T follicular helper cell (primary cell): ENCODE results near the gene SOWAHA.

Experiments used
- DNase-seq: peaks from one replicate; pipeline ENCODE4 v3.0.0-alpha.2; 2020; ENCODE audit warnings: low read depth
- total RNA-seq, 2 experiments: gene quantifications; one replicate each; lab custom pipeline; 2026; lab: John Stamatoyannopoulos, UW

Gene SOWAHA
- 0 reads per million in 2 experiments for total RNA-seq

GRCh38 chr5:132812781-132813598 is at the start of gene SOWAHA:
Gene SOWAHA, plus strand, starts transcription at chr5:132813302. Its CDS starts 320 bp downstream, at chr5:132813622.
- DNase-seq = no peak

GRCh38 chr5:132764051-132764450 is 49.1 kb upstream of the SOWAHA start:
- no peak for DNase-seq

- no peak for DNase-seq
These were observed 48.3 kb upstream of the SOWAHA start for GRCh38 chr5:132764671-132765238.

- DNase-seq = no peak
These were observed 47.6 kb upstream of the SOWAHA start for GRCh38 chr5:132765311-132766019.

GRCh38 chr5:132766020-132766805 is 46.9 kb upstream of the SOWAHA start:
- DNase-seq = no peak

GRCh38 chr5:132766806-132767055 is 46.4 kb upstream of the SOWAHA start:
- no peak for DNase-seq

GRCh38 chr5:132767150-132767549 is 46.0 kb upstream of the SOWAHA start:
- DNase-seq = no peak

- no peak for DNase-seq
These were observed 44.6 kb upstream of the SOWAHA start for GRCh38 chr5:132768485-132768868.

GRCh38 chr5:132770476-132771159 is 42.5 kb upstream of the SOWAHA start:
- DNase-seq = no peak

- DNase-seq = no peak
These were observed 41.6 kb upstream of the SOWAHA start for GRCh38 chr5:132771503-132771998.

GRCh38 chr5:132772291-132773070 is 40.6 kb upstream of the SOWAHA start:
- no peak for DNase-seq

GRCh38 chr5:132773114-132773513 is 40.0 kb upstream of the SOWAHA start:
- DNase-seq = no peak

GRCh38 chr5:132773601-132774355 is 39.3 kb upstream of the SOWAHA start:
- DNase-seq = no peak

- DNase-seq = no peak
These were observed 38.7 kb upstream of the SOWAHA start for GRCh38 chr5:132774406-132774805.

GRCh38 chr5:132774896-132775295 is 38.2 kb upstream of the SOWAHA start:
- no peak for DNase-seq

- no peak for DNase-seq
These were observed 37.6 kb upstream of the SOWAHA start for GRCh38 chr5:132775476-132775961.

- no peak for DNase-seq
These were observed 36.8 kb upstream of the SOWAHA start for GRCh38 chr5:132776131-132776937.

- DNase-seq = no peak
These were observed 36.2 kb upstream of the SOWAHA start for GRCh38 chr5:132776938-132777208.
